GM12878 (cell line): Measurements from ENCODE around the gene NAALADL2.

ENCODE experiments used
- CHD4 ChIP-seq: fragments of 200-600 bp; sonication (generic); IDR thresholded peaks from 2 replicates; pipeline ENCODE4 v1.6.1; 2016; ENCODE audit warnings: mild to moderate bottlenecking
- SREBF2 ChIP-seq: IDR thresholded peaks from 2 replicates; pipeline ENCODE4 v1.6.1; 2012; ENCODE audit warnings: mild to moderate bottlenecking, low read length
- SRF ChIP-seq, 2 experiments: IDR thresholded peaks; 2 replicates each; pipeline ENCODE4 v1.6.1; 2011; ENCODE audit warnings: low read depth in 2 of 2, low read length in 2 of 2, mild to moderate bottlenecking in 1 of 2, moderate library complexity in 1 of 2
- TAF1 ChIP-seq: IDR thresholded peaks from 2 replicates; pipeline ENCODE4 v1.6.1; 2011; ENCODE audit warnings: mild to moderate bottlenecking, low read depth, low read length, borderline replicate concordance
- ZBED1 ChIP-seq: IDR thresholded peaks from 2 replicates; pipeline ENCODE4 v1.6.1; 2016; ENCODE audit warnings: borderline replicate concordance
- ZZZ3 ChIP-seq: IDR thresholded peaks from 2 replicates; pipeline ENCODE4 v1.6.1; 2011; ENCODE audit warnings: low read depth; ENCODE audit not compliant: control insufficient read depth, insufficient read length
- TF ChIP-seq, protein P1 (sequence below): fragments of 450-650 bp; formaldehyde crosslinking; IDR thresholded peaks from 2 replicates; pipeline ENCODE4 v1.4.0; 2020; ENCODE audit warnings: mild to moderate bottlenecking, moderate library complexity

DNA sequence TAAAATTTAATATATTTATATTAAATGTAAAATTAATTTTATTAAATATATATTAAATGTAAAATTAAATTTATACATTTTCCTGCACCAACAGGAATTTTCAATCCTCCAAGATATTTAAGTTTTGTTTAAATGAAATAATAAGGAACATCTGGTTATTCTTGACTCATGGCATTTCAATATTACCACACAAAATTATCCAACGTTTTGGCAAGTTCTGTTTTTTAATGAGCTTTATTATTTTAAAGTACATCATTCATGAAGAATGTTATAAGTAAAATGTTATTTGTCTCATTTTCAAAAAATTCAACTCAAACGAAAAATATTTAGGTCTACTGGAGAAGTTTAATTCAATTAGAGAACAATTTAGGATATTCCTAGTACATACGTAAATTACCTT, 811.4 kb downstream of the NAALADL2 start:
- TF ChIP-seq SREBF2 (no peak), ZZZ3 (no peak), SRF (IDR thresholded peaks at IDR 0.05; ENCODE audit: low read depth in 2 of 2, low read length in 2 of 2) (no peak), ZBED1 (no peak), CHD4 (no peak), TAF1 (no peak)
- TF ChIP-seq, protein P1, sequence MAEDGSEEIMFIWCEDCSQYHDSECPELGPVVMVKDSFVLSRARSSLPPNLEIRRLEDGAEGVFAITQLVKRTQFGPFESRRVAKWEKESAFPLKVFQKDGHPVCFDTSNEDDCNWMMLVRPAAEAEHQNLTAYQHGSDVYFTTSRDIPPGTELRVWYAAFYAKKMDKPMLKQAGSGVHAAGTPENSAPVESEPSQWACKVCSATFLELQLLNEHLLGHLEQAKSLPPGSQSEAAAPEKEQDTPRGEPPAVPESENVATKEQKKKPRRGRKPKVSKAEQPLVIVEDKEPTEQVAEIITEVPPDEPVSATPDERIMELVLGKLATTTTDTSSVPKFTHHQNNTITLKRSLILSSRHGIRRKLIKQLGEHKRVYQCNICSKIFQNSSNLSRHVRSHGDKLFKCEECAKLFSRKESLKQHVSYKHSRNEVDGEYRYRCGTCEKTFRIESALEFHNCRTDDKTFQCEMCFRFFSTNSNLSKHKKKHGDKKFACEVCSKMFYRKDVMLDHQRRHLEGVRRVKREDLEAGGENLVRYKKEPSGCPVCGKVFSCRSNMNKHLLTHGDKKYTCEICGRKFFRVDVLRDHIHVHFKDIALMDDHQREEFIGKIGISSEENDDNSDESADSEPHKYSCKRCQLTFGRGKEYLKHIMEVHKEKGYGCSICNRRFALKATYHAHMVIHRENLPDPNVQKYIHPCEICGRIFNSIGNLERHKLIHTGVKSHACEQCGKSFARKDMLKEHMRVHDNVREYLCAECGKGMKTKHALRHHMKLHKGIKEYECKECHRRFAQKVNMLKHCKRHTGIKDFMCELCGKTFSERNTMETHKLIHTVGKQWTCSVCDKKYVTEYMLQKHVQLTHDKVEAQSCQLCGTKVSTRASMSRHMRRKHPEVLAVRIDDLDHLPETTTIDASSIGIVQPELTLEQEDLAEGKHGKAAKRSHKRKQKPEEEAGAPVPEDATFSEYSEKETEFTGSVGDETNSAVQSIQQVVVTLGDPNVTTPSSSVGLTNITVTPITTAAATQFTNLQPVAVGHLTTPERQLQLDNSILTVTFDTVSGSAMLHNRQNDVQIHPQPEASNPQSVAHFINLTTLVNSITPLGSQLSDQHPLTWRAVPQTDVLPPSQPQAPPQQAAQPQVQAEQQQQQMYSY (CRISPR knock-in tag), result no peak
